PC-3 (cell line): ENCODE data around the gene MAPKAPK3. TPM values are rescaled to one million over a fixed set of nuclear protein-coding genes. Genes with fewer than 3 reads are reported as not detected.

Source experiments
- ATAC-seq: fragments of 200-7000 bp; cut with Tn5 transposase; 2 replicates; pipeline ENCODE4 v1.9.1; 2020; ENCODE audit warnings: mild to moderate bottlenecking, moderate library complexity
- BruUV-seq: library from RNA; stranded (reverse); fragments of 400-500 nt; replicated peaks from 2 replicates; lab custom pipeline; 2021; lab: Mats Ljungman, UMichigan
- CTCF ChIA-PET: fragments of 300-600 bp; sonication (Branson Sonifier 250); formaldehyde crosslinking; loops from one replicate; lab custom pipeline; 2022; ENCODE audit warnings: antibody characterized with exemption; lab: Charles Lee
- POLR2A ChIA-PET: fragments of 300-600 bp; sonication (Branson Sonifier 250); formaldehyde crosslinking; loops from one replicate; lab custom pipeline; 2022; ENCODE audit warnings: antibody characterized with exemption; ENCODE audit not compliant: unreplicated experiment; lab: Charles Lee
- DNase-seq: peaks from one replicate; pipeline ENCODE4 v3.0.0-alpha.2; 2015
- H2AFZ ChIP-seq: fragments of 300-600 bp; sonication (generic); 2 replicates; pipeline ENCODE4 v1.6.0; 2016; ENCODE audit warnings: antibody characterized with exemption, low read length
- H3F3A ChIP-seq: fragments of 300-600 bp; sonication (generic); one replicate; pipeline ENCODE4 v1.6.0; 2017; ENCODE audit warnings: antibody characterized with exemption, low read length, control low read depth, mild to moderate bottlenecking; ENCODE audit not compliant: unreplicated experiment
- H3K27ac ChIP-seq: fragments of 300-600 bp; sonication (generic); 2 replicates; pipeline ENCODE4 v1.5.1; 2016; ENCODE audit warnings: mild to moderate bottlenecking, low read length
- H3K27me3 ChIP-seq: fragments of 300-600 bp; sonication (generic); 2 replicates; pipeline ENCODE4 v1.6.1; 2016; ENCODE audit warnings: low read length, mixed read lengths
- H3K36me3 ChIP-seq: fragments of 300-600 bp; sonication (generic); 2 replicates; pipeline ENCODE4 v1.6.1; 2016; ENCODE audit warnings: low read depth, mixed run types, low read length, mixed read lengths
- H3K4me1 ChIP-seq: fragments of 300-600 bp; sonication (generic); 2 replicates; pipeline ENCODE4 v1.5.1; 2016; ENCODE audit warnings: low read length; ENCODE audit not compliant: insufficient read depth
- H3K4me2 ChIP-seq: fragments of 300-600 bp; sonication (generic); 2 replicates; pipeline ENCODE4 v1.6.0; 2016; ENCODE audit warnings: low read length
- H3K4me3 ChIP-seq: fragments of 300-600 bp; sonication (generic); 2 replicates; pipeline ENCODE4 v1.5.1; 2016; ENCODE audit warnings: mild to moderate bottlenecking, low read length, mixed read lengths
- H3K79me2 ChIP-seq: fragments of 300-600 bp; sonication (generic); 2 replicates; pipeline ENCODE4 v1.6.1; 2017; ENCODE audit warnings: low read length, mixed read lengths
- H3K9ac ChIP-seq: fragments of 300-600 bp; sonication (generic); 2 replicates; pipeline ENCODE4 v1.6.0; 2016; ENCODE audit warnings: mild to moderate bottlenecking, low read length
- H3K9me2 ChIP-seq: fragments of 300-600 bp; sonication (generic); replicated peaks from 2 replicates; pipeline ENCODE4 v1.6.1; 2016; ENCODE audit warnings: mixed run types, low read length, mixed read lengths
- H3K9me3 ChIP-seq: fragments of 300-600 bp; sonication (generic); 2 replicates; pipeline ENCODE4 v1.6.1; 2016; ENCODE audit warnings: low read length, mixed read lengths
- H4K20me1 ChIP-seq: fragments of 300-600 bp; sonication (generic); 2 replicates; pipeline ENCODE4 v1.6.1; 2016; ENCODE audit warnings: low read length, mixed read lengths
- EZH2 ChIP-seq: fragments of 300-600 bp; sonication (generic); IDR thresholded peaks from one replicate; pipeline ENCODE4 v1.6.1; 2017; ENCODE audit warnings: antibody characterized with exemption, mild to moderate bottlenecking, low read length; ENCODE audit not compliant: unreplicated experiment
- EZH2phosphoT487 ChIP-seq: fragments of 300-600 bp; sonication (generic); IDR thresholded peaks from 2 replicates; pipeline ENCODE4 v1.6.1; 2018; ENCODE audit warnings: mild to moderate bottlenecking, antibody characterized with exemption, low read length, borderline replicate concordance
- intact Hi-C: fragments of 100-400 bp; cut with micrococcal nuclease; formaldehyde crosslinking; loops from 2 replicates; pipeline ENCODE4 v1.9.0; 2023
- total RNA-seq: library from RNA; depleted of rRNA; stranded (reverse); fragments of >200 nt; gene quantifications from 2 replicates; pipeline ENCODE4 v1.2.3, GENCODE V29; 2014
- TF ChIP-seq, protein P1 (sequence below): fragments of 300-600 bp; sonication (generic); conservative IDR thresholded peaks from 2 replicates; pipeline ENCODE4 v1.5.1; 2017; ENCODE audit warnings: antibody characterized with exemption, low read depth, mild to moderate bottlenecking, low read length

MAPKAPK3 gene
- total RNA-seq, 1 experiment from 2014 or later, result 142 TPM

DNA sequence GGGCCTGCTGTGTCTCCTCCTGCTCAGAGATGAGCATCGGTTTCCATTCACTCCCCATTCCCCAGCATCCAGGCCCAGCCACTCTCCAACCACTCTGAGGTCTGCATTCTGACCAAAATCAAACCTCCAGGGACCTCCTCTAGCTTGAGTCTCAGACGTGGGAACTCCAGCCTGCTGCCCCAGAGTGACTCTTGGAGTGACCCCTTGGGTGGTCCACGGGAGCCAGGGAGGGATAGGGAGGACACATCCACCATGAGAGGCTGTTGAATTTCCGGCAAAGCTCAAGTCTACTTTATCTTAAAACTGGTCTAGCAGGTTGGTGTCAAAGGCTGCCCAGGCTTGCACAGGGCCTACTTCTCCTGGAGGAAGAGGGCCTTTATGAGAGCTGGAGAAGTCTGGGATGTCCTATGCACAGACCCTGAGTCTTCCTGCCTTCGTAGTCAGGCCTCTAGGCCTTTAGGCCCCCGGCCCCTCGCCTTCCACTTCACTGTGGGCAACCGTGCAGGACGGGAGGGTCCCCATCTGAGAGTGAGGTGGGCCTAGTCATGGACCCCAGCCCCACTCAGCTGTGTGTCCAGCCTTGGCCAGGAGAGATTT, 14.3 kb upstream of the MAPKAPK3 start:
- no peaks in the 10 kb centered on the region for H3K9me3 ChIP-seq
- H3K4me3 ChIP-seq, result no peak overlapping the region
- H3K27ac ChIP-seq, result no peak overlapping the region
- H2AFZ ChIP-seq, result no peak overlapping the region
- no peaks in the 10 kb centered on the region for H4K20me1 ChIP-seq
- no peak for TF ChIP-seq EZH2phosphoT487
- no peak for TF ChIP-seq EZH2
- TF ChIP-seq, protein P1, sequence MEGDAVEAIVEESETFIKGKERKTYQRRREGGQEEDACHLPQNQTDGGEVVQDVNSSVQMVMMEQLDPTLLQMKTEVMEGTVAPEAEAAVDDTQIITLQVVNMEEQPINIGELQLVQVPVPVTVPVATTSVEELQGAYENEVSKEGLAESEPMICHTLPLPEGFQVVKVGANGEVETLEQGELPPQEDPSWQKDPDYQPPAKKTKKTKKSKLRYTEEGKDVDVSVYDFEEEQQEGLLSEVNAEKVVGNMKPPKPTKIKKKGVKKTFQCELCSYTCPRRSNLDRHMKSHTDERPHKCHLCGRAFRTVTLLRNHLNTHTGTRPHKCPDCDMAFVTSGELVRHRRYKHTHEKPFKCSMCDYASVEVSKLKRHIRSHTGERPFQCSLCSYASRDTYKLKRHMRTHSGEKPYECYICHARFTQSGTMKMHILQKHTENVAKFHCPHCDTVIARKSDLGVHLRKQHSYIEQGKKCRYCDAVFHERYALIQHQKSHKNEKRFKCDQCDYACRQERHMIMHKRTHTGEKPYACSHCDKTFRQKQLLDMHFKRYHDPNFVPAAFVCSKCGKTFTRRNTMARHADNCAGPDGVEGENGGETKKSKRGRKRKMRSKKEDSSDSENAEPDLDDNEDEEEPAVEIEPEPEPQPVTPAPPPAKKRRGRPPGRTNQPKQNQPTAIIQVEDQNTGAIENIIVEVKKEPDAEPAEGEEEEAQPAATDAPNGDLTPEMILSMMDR, result no peak
- DNase-seq (peak; percentile 58), ATAC-seq (no peak)
- peaks cover 27% of the 10 kb centered on the region for H3K4me1 ChIP-seq
- POLR2A ChIA-PET, result interaction anchor here (0.5 kb wide), 1 partner anchor 985 kb away, joined by 15 read pairs; no protein-coding TSS in a partner anchor
- H3K36me3 ChIP-seq, result no peaks in the 10 kb centered on the region
- CTCF ChIA-PET, result interaction anchor here (0.8 kb wide), 1 partner anchor 11 kb away, joined by 4 read pairs; no protein-coding TSS in a partner anchor
- BruUV-seq, result no TSS peak
- intact Hi-C loops, result no loop called here
- no peaks in the 10 kb centered on the region for H3F3A ChIP-seq
- no peaks in the 10 kb centered on the region for H3K27me3 ChIP-seq
- no peak overlapping the region for H3K9ac ChIP-seq
- no peak overlapping the region for H3K4me2 ChIP-seq
- no peaks in the 10 kb centered on the region for H3K79me2 ChIP-seq
- no peaks in the 10 kb centered on the region for H3K9me2 ChIP-seq

DNA sequence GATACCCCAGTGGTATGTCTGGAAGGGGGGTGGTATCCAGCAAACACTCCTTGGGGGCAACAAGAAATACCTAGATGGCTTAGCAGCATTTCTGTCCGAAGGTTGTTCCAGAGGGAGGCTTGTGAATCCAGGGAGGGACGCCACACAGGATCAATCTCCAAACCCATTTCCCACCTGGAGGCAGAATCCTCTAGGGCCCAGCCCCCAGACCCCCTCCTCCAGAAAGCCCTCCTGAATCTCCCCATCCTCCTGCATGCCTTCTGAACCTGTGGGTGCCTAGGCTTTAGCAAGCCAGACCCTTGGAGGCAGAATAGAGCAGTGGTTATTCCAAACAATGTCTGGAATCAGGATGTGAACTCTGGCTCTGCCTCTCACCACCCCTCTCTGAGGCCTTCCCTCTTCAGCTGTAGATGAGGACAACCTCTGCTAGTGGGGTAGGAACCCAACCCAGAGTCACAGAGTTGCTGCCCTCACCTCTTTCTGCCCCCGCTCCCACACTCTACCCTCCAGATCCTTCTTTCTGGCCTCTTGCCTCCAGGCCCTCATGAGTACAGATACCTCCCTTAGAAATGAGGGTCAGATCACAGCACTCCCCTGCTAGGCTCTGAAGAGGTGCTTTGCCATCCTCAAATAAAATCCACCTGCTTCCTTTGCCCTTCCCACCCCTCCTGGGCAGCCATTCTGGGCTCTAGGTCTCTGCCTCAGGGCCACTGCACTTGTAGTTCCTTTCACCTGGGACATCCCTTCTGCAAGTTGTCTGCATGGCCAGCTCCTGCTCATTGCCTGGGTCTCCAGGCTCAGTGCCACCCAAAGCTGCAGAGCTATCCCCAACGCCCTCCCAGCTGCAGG, 13.5 kb upstream of the MAPKAPK3 start:
- TF ChIP-seq EZH2 (no peak), EZH2phosphoT487 (no peak)
- TF ChIP-seq, protein P1, result no peak
- H2AFZ ChIP-seq, result no peak overlapping the region
- no peaks in the 10 kb centered on the region for H3K79me2 ChIP-seq
- no peaks in the 10 kb centered on the region for H3F3A ChIP-seq
- no peak for DNase-seq
- no peaks in the 10 kb centered on the region for H3K9me2 ChIP-seq
- H3K27ac ChIP-seq, result no peak overlapping the region
- peaks cover 27% of the 10 kb centered on the region for H3K4me1 ChIP-seq
- ChIA-PET POLR2A (no interaction called here), CTCF (no interaction called here)
- H3K27me3 ChIP-seq, result no peaks in the 10 kb centered on the region
- H3K4me2 ChIP-seq, result no peak overlapping the region
- no peak for ATAC-seq
- BruUV-seq, result no TSS peak
- intact Hi-C loops, result no loop called here
- H3K4me3 ChIP-seq, result no peak overlapping the region
- H3K9ac ChIP-seq, result no peak overlapping the region
- no peaks in the 10 kb centered on the region for H4K20me1 ChIP-seq
- H3K9me3 ChIP-seq, result no peaks in the 10 kb centered on the region
- H3K36me3 ChIP-seq, result no peaks in the 10 kb centered on the region
